Measurements from ENCODE around the gene TFAP2E. TPM values are rescaled to one million over a fixed set of nuclear protein-coding genes. Genes with fewer than 3 reads are reported as not detected.
A peak's percentile ranks its signal among the peaks of the same experiment; 100 is the strongest.

TFAP2E gene
- total and polyA plus RNA-seq, 9 donors: 0.24 to 1.6 (median 1.1) TPM

DNA sequence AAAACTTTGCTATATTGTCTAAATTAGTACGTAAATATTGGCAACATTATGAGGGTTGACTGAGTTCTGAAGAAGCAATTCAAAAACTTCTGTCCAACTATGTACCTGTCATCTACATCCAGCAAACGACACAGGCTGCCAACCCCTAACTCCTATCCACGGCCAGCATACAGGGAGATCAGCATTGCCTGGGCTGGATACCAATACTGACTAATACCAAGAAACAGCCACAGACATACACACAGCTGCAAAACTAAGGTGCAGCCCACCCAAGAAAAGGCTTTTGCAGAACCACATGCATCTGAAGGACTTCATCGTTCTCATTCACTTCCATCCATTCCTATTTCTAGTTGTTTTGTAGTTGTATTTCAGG is 17.9 kb upstream of the TFAP2E start:
- H3K4me3 ChIP-seq: no peak overlapping the region
- TF ChIP-seq, protein P1, sequence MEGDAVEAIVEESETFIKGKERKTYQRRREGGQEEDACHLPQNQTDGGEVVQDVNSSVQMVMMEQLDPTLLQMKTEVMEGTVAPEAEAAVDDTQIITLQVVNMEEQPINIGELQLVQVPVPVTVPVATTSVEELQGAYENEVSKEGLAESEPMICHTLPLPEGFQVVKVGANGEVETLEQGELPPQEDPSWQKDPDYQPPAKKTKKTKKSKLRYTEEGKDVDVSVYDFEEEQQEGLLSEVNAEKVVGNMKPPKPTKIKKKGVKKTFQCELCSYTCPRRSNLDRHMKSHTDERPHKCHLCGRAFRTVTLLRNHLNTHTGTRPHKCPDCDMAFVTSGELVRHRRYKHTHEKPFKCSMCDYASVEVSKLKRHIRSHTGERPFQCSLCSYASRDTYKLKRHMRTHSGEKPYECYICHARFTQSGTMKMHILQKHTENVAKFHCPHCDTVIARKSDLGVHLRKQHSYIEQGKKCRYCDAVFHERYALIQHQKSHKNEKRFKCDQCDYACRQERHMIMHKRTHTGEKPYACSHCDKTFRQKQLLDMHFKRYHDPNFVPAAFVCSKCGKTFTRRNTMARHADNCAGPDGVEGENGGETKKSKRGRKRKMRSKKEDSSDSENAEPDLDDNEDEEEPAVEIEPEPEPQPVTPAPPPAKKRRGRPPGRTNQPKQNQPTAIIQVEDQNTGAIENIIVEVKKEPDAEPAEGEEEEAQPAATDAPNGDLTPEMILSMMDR (IDR thresholded peaks at IDR 0.05): no peak
- TF ChIP-seq EP300 (IDR thresholded peaks at IDR 0.05) (no peak), POLR2A (IDR thresholded peaks at IDR 0.05) (no peak)
- WGBS, 3 donors: 57% methylated on average over 4 of the region's 4 CpGs
- H3K9me3 ChIP-seq: no peaks in the 10 kb centered on the region
- H3K27me3 ChIP-seq: no peaks in the 10 kb centered on the region
- DNase-seq: no peak
- no peak overlapping the region for H3K27ac ChIP-seq
- no peaks in the 10 kb centered on the region for H3K36me3 ChIP-seq
- intact Hi-C loops (cut with DNase I): no loop called here
- H3K4me1 ChIP-seq (ENCODE audit: insufficient read depth): peaks cover 2% of the 10 kb centered on the region

DNA sequence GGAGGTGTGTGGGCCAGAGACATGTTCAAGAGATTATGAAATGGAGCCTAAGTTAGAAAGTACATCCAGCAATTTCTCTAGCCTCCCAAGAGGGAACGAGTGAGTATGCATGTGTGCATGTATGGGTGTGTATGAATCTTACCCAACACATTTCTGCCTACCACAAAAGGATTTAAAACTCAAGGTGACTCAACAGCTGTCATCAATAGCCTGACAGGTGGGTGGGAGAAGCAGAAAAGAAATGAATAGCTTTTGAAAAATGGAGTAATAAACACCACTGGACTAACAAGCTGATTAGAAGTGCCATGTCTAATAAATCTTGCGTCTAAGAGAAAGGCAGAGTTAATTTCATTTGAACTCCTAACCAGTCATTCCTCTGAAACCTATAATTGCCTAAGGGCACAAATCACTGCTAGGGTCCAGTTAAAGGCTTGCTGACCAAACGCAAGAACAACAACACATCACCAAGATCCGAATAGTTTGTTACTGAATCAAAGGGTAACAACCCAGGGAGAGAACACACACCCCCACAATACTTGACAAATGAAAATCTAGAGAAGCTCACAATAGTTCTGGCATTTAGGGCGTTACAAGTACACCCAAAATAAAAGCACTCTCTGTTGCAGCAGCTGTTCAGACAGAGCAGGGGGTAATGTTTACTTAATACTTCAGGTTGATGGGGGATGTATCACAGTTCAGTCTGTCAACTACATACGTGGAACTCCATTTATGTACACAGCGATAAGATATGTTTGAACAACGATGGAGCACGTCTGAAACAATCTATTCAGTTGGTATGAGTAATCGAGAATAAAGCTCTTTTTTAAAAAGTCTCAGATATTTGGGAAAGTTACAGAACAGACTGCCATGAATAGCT is 17.3 kb upstream of the TFAP2E start:
- TF ChIP-seq, protein P1 (IDR thresholded peaks at IDR 0.05): no peak
- TF ChIP-seq POLR2A (IDR thresholded peaks at IDR 0.05): no peak
- no peak for TF ChIP-seq EP300 (IDR thresholded peaks at IDR 0.05)
- Histone ChIP-seq H3K4me3 (peak overlapping the region; percentile 98), H3K27ac (no peak overlapping the region), H3K27me3 (no peaks in the 10 kb centered on the region), H3K36me3 (no peaks in the 10 kb centered on the region), H3K4me1 (ENCODE audit: insufficient read depth) (peaks cover 5% of the 10 kb centered on the region), H3K9me3 (no peaks in the 10 kb centered on the region)
- intact Hi-C loops (cut with DNase I): no loop called here
- WGBS, 3 donors: 10 to 25% (median 16%) methylated on average over 10 of the region's 10 CpGs
- no peak for DNase-seq

DNA sequence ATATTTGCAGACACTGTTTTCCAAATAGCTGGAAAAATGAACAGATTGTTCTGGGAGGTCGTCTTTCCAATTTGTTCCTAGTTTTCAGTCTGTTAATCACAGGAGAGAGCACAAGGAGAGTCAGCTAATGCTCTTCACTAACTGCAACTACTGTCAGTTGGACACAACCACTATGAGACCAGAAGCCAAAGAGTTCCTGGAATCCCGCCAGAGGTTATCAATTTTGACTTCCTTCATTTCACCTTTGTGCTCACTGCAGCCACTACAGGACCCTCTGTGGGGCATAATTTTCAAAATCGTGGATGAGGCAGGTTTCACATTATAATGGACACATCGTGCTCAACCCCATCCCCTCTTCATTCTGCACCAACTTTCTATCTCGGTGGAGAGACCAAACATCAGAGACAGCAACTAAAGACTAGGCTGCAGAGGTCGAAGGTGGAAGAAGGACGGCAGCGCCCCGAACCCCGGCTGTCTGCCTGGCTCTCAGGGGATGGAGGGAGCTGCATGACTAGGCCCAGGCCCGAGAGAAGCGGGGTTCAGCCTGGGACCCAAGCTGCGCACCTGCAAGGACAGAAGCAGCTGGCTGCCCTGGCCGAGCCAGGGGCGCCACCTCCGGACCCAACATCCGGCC is 16.5 kb upstream of the TFAP2E start:
- H3K36me3 ChIP-seq: no peaks in the 10 kb centered on the region
- intact Hi-C loops (cut with DNase I): no loop called here
- peak overlapping the region; percentile 98 for H3K4me3 ChIP-seq
- peak overlapping the region; percentile 93 to 95 for H3K27ac ChIP-seq
- H3K4me1 ChIP-seq (ENCODE audit: insufficient read depth): peaks cover 6% of the 10 kb centered on the region
- no peak for TF ChIP-seq EP300 (IDR thresholded peaks at IDR 0.05)
- TF ChIP-seq POLR2A (IDR thresholded peaks at IDR 0.05): no peak
- TF ChIP-seq, protein P1 (IDR thresholded peaks at IDR 0.05): no peak
- H3K27me3 ChIP-seq: no peaks in the 10 kb centered on the region
- no peaks in the 10 kb centered on the region for H3K9me3 ChIP-seq
- 0 to 2% (median 1%) methylated on average over 17 of the region's 17 CpGs for WGBS, 3 donors
- no peak for DNase-seq

DNA sequence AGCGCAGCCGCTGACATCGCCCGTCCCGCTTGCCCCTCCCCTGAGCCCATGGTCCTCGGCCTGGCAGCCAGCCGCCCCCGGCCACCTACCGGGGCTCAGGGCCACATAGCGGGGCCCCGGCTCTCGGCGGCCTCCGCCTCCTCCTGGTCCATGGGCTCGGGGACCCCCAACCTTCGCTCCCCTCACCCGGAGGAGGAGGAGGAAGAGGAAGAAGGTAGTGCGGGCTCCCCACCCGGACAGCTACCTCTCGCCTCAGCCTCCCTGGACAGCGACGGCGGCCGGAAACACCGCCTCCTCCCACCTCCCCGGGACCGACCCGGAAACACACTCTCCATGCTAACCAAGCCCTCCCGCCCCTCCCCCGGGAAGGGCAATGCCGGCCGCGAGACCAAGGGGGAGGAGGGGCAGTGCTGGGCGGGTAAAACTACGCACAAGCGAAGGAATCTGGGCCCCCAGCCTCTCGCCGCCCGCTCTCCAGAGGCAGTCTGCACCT is 15.9 kb upstream of the TFAP2E start, which contains the start of gene KIAA0319L:
Gene KIAA0319L, minus strand, starts transcription at position 286 of the 493 bp plus-strand sequence. CDS start 2,912 bp downstream, outside the sequence.
- peak in 4 of 5 donors; percentile 87 to 92 (median 88) for DNase-seq
- Histone ChIP-seq H3K27me3 (no peaks in the 10 kb centered on the region), H3K36me3 (no peaks in the 10 kb centered on the region), H3K9me3 (no peaks in the 10 kb centered on the region), H3K27ac (peak within 1 kb of the TSS; percentile 93 to 95), H3K4me3 (peak within 1 kb of the TSS; percentile 98), H3K4me1 (ENCODE audit: insufficient read depth) (peaks cover 6% of the 10 kb centered on the region)
- intact Hi-C loops (cut with DNase I): no loop called here
- 0 to 3% (median 1%) methylated on average over 29 to 39 of the region's 39 CpGs for WGBS, 3 donors
- no peak for TF ChIP-seq EP300 (IDR thresholded peaks at IDR 0.05)
- peak; percentile 76 for TF ChIP-seq POLR2A (IDR thresholded peaks at IDR 0.05)
- TF ChIP-seq, protein P1 (IDR thresholded peaks at IDR 0.05): peak in 1 of 3 donors; percentile 8

Measured in ovary (tissue), 9 donors.